HG03175 (cell line): Measurements from ENCODE around the gene AGBL1.

Experiments used
- ATAC-seq: cut with Tn5 transposase; IDR thresholded peaks from one replicate; pipeline ENCODE4 v1.9.1; 2021; ENCODE audit warnings: mild to moderate bottlenecking, moderate library complexity; ENCODE audit not compliant: unreplicated experiment

AGBL1 gene

DNA sequence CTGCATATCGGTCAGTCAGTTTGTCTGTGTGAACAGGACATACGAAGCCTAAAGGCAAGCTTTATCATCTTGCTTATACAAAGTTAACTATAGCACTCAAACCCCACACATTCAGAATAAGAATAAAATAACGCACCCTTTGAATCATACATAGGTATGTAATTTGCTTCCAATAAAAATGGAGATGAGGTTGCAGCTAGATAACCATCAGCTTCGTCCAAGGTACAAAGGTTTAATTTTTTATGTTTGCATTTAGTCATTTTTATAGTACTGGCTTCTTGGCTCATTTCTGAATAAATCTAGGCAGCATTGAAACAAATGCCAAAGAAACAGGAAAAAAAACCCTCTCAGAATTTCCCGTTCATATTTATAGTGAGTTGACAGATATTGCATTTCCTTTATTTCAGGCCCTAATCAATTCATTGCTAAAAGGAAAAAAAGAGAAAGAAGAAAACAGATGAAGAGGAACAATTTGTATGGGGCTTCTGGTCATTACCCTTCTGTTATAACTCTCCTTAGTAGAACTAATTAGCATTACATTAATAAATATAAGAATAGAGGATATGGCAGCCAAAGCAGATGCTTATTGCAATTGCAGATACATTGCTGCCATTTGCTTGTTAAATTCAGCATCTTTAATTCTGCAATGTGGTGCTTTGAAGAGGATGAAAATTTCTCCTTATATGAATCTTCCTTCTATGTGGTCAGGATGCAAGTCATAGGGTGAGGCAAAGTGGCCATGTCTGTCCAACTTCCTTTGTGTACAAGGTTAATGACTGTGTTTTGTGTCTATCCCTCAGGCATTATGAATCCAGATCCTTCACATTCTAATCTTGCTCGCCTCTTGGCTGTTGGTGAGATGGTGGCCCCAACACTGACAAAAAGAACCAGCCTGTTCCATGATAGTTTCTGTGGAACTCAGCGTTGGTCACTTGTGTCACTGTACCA is 550.0 kb downstream of the AGBL1 start:
- no peak for ATAC-seq

DNA sequence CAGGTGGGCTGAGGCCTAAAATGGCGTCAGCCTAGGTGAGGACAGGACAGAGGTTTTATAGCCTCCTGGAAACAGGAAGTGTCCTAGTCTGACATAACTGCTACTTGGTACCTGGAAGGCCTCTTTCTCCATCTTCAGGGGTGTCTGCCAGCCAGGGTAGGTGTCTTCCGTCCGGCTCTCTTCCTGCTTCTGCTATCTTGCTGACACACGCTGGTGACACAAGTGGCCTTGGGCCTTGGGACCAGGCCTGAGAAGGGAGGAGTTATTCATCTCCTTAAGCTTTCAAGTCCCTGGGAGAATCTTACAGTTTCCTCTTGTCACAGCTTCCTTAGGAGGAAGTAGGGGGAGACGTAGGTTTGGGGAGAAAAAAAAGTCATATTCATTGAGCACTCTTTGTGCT is 551.3 kb downstream of the AGBL1 start:
- no peak for ATAC-seq

DNA sequence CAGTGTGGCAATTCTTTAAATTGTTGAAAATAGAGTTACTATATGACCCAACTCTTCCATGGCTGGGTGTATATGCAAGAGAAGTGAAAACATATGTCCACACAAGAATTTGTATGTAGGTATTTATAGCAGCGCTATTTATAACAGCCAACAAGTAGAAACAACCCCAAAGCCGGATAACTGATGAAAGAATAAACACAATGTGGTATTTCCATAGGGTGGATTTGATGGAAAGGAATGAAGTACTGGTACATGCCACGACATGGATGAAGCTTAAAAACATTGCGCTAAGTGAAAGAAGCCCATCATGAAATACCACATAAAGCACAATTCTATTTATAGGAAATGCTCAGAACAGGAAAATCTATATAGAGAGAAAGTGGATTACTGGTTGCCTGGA is 554.5 kb downstream of the AGBL1 start:
- no peak for ATAC-seq

DNA sequence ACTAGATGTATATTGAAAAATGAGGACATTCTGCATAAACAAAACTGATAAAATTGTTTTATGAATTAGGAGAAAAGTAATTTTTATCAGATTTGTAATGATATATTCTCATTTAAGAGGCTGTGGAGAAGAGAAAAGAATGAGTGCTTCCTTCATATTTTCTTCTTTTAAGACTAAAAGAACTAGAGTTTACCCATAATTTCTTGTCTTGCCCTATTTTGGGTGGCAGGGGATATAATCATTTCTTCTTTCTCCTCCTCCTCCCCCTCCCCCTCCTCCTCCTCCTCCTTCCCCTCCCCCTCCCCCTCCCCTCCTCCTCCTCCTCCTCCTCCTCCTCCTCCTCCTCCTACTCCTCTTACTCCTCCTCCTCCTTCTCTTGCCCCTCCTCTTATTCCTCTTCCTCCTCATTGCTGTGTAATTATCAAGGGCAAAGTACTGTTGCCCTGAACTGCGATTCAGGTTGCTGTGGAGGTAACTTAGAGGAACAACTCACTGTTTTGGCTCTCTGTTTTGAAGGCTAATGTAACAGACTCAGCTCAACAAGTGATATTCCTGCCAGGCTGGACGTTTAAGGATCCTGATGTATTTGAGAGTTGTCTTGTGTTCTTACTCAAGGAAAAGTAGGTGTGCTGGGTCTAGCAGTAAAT is 555.4 kb downstream of the AGBL1 start:
- ATAC-seq: no peak

DNA sequence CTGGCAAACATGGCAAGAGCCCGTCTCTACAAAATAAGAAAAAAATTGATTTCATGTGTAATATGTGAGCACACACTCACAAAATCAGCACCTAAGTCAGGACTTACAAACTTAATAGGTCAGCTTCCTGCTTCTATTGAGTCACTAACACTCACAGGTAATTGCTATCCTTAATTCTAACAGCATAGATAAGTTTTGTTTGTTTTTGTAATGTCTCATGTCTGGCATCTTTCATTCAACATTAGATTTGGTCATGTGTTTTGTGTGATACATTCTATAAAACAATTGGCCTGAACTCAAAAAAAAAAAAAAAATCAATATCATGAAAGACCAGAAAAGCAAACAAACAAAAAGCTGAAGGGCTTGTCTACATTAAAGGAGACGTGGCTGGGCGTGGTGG is 564.7 kb downstream of the AGBL1 start:
- no peak for ATAC-seq

DNA sequence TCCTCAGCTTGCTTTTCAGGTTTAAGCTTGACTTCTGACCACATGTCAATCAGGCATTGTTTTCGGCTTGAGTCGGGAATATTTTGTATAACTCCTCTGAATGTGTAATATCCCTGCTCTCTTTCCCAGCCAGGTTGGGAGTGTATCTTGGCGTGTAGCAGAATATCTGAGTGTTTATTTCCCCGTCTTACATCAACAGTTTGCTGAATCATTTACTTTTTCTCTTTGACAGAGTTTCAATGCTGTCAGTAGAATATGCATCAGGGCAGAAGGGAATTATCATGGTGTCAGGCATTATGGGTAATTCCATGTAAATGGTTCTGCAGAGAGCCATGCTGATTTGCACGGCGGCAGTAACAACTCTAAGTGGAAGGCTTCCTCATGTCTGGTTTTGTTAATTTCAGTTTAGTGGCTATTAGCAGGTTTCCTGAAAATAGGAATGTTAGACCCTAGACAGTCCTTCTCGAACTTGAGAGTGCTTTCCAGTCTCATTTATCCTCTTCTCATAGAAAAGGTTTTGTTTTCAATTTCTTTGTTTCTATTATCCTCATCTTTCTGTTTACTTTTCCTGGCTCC is 566.3 kb downstream of the AGBL1 start:
- no peak for ATAC-seq

DNA sequence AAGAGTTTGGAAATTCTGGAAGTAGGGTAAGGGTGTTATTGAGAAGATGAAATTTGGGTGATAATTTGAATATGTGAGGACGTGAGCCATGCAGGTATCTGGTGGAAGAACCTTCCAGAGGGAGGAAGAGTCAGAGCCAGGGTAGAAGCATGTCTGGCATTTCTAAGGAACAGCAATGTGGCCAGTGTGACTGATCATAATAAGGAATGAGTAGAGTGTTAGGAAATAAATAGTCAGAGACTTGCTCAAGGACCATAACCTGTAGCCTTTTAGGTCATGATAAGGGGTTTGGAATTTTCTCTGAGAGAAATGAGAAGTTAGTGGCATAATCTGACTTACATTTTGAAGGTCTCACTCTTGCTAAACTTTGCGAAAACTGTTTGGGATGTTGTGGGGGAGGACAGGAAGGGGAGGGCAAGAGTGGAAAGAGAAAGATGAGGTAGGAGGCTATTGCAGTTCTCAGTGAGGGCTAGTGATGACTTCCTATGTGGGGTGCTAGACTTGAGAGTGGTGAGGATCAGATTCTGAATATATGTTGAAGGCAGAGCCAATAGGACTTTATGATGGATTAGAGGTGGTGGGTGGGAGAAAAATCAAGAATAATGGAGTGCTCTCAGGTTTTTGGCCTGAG is 568.3 kb downstream of the AGBL1 start:
- ATAC-seq: no peak

DNA sequence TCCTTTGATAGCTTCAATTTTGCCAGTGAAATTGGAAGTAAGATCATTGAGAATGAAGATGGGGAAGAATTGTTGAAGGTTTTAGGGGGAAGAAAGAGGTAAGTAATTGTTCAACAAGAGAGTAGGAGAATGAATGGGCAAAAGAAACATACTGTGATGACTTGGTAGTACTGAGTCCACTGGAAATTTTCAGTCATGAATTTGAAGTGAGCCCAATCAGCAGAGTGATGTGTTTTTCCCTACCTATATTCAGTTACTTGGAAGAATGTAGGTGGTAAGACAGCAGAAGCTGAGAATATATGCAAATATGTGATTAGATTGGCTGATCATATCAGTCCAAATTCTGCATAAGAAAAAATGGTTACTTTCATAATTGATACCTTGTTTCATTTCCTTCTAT is 569.6 kb downstream of the AGBL1 start:
- ATAC-seq: no peak

DNA sequence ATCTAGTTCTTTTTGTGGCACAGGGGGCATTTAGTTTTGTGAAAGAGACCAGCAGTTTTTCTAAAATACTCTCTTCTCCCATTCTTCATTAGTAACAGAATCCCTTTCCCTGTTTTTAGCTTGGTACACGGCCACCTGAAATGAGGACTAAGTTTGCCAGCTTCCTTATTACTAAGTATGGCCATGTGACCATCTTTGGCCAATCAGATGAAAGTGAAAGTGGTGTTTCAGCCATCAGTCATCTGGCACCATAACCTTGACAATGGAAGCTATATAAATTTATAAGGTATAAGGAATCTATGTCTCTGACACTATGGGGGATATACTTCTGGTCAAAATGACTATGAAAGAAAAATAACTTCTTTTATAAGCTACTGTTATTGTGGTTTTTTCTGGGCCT is 570.4 kb downstream of the AGBL1 start:
- ATAC-seq: no peak

DNA sequence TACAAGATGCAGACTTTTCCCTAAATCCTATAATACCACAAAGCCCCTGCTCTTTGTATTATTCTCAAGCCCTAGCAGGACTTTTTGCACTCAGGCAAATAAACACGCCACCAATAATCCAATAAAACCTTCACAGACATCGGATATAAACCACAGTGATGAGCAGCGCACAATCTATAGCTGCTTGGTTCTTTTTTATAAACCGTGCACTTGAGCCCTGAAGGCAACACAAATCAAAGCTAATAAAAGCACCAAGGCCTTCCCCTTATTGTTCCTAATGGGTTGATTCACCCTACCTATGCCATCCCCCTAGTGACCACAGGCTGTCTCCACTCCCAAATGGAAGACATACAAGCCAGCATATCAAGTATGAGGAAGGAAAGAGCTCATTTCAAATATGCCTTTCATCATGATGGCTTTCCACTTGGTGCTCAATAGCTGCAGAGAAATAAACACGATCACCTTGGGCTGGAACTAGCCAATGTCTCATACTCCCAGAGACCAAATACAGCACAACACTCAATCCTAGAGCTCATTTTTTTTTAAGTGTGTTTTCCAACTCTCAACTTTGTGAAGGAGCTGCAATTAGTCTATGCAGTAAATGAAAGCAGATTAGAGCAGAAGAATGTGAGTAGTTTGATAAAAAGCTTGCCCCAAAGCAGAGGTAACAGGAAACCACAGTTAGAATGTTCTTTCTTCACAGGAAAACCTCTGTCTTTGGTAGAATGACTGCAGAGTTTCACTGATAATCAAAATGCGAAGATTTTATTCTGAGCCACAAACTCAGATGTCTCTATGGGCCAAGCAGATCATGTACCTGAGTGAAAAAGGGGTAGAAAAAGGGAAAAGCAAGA is 573.9 kb downstream of the AGBL1 start:
- ATAC-seq: no peak

DNA sequence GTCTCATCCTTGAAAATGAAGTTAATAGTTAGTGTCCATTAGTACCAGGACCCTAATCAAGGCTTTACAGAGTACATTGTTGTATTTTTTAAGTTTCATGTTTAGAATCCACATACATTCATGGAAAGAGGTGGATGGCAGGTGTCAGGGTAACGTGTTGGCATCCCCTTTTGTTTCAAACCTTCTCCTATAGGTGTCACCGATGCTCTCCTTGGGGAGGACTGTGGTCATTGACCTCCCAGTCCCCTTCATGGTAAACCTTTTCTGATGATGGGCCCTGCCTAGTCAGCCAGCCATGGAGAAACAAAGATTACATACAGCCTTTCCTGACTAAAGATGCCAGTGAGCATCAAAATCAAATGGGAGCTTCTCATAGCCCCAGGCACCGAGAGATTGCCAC is 574.8 kb downstream of the AGBL1 start:
- ATAC-seq: no peak

DNA sequence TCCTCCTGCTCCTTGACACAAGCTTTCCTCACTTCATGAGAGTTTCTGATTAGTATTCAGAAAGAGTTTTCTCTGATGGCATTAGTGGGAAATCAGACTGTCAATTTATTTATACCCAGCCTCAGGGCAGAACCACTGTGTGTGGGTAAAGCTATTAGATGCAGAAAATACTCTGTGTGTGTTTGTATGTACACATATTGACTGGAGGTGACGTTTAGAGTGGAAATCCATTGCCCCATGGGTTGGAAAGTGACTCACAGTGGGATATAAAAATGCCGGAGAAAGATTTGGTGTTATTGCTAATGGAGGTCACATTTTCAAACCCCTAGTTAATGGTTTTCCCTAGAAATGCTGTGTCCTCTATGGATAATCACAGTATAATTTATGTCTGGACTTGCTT is 577.6 kb downstream of the AGBL1 start:
- no peak for ATAC-seq

DNA sequence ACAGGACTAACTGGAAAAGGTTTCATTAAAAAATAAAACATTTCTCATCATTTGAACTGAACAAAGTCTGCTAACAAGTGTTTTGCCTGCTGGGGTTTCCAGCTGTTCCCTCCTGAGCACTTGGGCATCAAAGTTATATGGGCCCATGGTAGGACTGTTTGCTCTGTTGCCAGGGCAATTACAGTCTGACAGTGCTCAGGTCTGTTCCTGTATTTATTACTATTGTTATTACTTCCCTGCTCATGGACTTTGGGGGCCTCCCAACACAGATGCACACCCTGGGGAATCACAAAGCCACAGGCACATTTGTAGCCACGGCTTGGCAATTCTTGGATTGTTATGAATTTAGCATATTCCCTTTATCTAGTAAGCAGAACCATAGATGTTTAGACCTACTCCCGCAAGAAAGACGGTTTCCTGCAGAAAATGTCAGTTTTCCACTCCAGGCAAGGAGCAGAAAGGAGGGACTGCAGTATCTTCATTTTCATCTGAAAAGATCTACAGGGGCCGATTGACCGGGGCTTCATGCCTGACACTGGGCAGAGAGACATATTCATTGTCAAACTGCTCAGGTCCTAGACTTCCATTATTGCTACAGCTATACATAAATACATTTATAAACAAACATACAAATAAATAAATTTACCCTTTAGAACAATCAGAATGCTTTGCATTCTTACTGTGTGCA is 580.2 kb downstream of the AGBL1 start:
- ATAC-seq: no peak

DNA sequence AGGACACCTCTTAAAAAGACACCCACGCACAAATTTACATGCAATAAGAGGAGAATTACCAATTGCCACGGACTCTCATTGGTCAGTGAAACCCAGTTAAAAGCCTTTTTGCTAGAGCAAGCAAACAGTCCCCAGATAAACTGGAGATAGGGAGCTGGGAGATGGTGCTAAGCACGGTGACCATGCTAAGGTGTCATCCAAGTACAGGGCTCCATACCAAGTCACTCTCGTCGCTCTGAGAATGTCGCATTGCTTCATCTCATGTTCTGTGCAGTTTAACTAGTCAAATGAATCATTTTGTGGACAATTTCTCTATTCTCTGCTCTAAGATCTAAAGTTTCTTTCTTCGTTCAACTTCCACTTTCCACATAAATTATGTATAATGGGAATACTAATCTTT is 581.9 kb downstream of the AGBL1 start:
- no peak for ATAC-seq

DNA sequence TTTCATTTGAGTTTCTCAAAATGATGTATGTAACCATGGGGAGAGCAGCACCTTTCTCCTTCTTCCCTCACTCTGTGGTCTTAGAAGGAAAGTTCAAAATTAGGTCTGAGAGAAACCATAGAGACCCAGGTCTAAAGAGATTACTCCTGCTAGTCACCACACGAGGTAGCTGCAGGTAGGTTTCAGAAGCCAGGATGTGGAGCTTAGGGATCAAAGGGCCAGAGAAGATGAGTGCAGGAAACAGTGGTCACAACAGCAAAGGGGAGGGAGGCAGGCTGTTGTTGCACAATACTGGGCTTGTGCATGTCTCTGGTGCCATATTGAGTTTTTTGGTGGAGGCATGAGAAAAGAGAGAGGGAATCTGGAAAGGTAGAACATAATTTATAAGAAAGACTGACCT is 583.6 kb downstream of the AGBL1 start:
- no peak for ATAC-seq

DNA sequence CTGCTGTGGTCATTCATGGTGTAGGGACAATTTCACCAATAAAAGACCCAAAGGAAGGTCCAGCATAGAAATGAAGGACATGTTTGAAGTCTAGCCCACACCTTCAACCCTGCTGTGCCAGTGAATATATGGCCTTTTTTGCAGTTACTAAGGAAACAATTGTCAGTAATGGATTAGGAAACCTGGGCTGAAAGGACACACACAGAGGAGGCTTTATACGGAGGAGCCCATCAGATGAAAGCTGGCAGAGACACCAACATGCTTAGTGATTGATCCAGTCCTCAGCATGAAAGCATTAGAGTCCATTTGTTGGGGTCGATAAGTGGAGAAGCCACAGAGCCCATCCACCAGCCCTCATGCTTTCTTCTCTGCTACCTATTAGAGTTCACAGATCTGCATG is 584.3 kb downstream of the AGBL1 start:
- no peak for ATAC-seq

DNA sequence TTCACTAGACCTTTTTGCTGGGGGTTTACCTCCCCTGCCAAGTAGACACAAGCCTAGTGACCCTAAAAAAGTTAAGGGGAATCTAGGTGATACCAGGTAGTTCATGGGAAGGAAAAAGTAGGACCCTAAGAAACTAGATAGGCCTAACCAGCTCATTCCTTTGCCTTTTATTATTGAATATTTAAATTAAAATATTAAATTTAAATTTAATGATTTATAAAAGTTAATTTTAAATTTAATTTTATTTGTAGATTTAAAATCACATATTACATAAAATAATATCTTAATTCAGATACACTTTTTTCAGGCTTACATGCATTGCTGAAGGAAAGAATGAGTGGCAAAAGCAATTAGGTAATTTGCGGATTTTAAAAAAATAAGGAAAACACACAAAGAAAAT is 584.9 kb downstream of the AGBL1 start:
- ATAC-seq: no peak

DNA sequence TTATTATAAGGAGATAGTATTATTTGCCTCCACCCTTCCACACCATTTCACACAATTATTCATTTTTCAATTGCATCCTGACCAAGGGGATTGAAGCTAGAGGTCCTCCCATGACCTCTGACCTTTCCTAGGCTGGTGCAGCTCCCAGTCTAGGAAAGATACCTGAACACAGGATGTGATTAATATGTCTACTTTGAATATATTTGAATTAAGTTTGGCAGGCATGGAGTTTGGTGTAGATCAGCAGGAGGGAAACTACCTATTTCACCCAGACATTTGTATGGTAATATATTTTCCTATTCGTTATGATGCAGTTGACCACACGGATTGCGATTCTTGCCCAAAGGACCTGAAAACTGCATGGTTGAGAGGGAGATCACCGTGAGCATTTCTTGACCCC is 596.3 kb downstream of the AGBL1 start:
- no peak for ATAC-seq

DNA sequence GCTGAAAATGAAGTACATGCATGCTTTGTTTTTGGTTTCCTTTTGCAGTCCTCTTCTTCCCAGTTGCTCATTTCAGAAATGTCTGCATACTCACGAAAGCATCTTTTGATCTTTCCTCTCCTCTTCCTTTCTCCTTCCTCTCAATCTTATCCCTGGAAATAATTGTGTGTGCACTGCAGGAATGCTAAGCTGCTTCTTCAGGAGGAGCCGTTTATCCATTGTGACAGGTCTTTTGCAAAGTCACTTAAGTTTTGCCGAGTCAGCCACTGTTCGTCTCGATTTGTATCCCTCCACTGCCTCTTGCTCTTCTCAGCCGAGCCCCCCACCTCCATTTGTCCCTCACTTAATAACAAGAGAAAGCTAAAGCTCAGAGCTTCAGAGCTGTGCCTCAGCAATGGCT is 597.6 kb downstream of the AGBL1 start:
- no peak for ATAC-seq

DNA sequence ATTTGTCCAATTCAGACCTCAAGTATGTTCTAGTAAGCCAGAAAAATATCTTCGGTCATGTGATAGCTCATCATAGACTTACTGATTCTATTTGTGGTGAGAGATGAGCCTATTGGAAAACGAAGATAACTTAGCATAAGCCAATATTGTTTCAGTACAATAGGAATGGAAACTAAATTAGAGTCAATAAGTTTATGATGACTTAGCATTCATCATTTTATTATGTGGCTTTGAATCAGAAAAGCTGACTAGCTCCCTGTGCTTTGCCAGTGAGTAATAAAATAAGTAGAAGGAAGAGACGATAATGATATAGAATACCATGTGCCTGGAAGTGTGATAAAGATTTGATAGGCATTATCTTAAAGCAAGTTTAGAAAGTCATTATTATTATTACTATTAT is 605.6 kb downstream of the AGBL1 start:
- ATAC-seq: no peak
